ENCODE measurements around the gene MEIOB. TPM values are rescaled to one million over a fixed set of nuclear protein-coding genes. Genes with fewer than 3 reads are reported as not detected.
"Not testable (repeated sequence)": the region's sequence is repeated elsewhere in the genome, so short reads cannot be mapped to it uniquely, and the experiment has no call there.

MEIOB gene
- total RNA-seq, 1 experiment from 2014 or later, result 1.8 TPM

- no peak for DNase-seq (ENCODE audit: low read depth)
Measured at GRCh38 chr16:1877804-1878203, 5.8 kb upstream of the MEIOB start.

GRCh38 chr16:1877089-1877488 is 5.1 kb upstream of the MEIOB start:
- no peak for DNase-seq (ENCODE audit: low read depth)

- no peak for DNase-seq (ENCODE audit: low read depth)
Measured at GRCh38 chr16:1876468-1876867, 4.5 kb upstream of the MEIOB start.

DNA sequence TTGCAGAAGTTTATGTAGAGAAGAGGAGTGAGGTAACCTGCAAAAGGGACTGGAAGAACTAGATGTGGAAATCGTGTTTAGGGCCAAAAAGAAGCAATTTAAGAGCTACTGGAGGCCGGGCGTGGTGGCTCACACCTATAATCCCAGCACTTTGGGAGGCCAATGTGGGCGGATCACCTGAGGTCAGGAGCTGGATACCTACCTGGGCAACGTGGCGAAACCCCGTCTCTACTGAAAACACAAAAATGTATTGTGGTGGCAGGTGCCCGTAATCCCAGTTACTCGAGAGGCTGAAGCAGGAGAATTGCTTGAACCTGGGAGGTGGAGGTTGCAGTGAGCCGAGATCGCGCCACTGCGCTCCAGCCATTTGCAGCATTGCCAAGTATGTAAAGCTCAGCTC is 4.1 kb upstream of the MEIOB start:
- DNase-seq (ENCODE audit: low read depth), result not testable (repeated sequence)

- no peak for DNase-seq (ENCODE audit: low read depth)
Measured at GRCh38 chr16:1874854-1875253, 2.9 kb upstream of the MEIOB start.

DNA sequence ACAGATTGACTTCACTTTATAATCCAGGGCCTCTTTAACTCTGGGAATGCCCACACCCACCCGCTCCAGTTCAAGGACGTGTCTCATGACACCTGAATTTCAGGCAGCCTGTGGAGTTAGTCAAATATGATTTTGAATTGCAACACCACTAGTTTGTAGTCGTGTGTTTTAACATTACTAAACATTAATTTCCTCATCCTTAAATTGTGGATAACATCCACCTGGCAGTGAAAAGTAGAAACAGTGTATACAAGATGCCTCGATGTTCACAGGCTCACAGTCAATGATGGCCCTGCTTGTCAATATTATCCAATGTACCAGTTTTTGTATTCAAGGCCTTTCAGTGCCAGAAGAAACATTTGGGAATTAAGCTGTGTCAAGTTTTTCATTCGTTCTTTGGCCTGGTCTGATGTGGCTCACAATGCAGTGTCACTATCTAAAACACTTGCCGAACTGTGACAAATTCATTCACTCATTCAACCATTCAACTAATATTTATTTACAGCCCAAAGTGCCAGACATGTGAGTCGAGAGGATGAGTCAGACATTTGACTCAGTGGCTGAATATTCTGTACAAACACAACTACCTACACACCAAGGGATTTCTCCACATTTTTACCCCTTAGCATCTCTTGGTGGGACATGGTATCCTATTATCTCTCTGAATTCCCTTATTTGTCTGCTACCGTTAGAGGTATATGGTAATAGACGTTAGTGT is 1.4 kb downstream of the MEIOB start:
- DNase-seq (ENCODE audit: low read depth), result peak; percentile 79

- no peak for DNase-seq (ENCODE audit: low read depth)
Measured at GRCh38 chr16:1865902-1866690, 5.9 kb downstream of the MEIOB start.

DNA sequence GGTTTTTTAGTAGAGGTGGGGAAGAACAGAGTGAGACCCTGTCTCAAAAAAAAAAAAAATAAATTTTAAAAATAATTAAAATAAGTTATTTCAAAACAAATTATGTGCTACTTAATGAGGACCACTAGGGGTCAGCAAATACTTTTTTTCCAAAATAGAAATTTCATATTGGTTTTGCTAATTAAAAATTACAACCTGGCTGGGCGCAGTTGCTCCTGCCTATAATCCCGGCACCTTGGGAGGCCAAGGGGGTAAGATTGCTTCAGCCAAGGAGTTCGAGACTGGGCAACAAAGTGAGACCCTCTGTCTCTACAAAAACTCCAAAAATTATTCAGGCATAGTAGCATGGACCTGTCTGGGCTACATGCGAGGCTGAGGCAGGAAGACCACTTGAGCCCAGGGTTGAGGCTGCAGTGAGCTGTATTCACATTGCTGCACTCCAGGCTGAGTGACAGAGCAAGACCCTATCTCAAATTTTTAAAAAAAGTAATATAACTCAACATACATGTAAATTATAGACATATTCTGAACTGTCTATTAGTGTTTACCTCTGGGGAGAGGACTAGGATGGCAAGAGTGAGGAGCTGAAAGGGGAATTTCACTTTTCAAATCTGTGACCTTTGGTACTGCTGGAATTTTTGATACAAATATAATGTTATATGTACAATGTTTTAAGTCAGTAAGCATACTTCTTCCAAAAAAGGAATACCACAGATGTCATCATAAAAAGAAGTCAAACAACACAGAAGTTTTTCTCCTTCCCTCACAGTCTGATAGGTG is 8.1 kb downstream of the MEIOB start:
- DNase-seq (ENCODE audit: low read depth), result peak; percentile 31

DNA sequence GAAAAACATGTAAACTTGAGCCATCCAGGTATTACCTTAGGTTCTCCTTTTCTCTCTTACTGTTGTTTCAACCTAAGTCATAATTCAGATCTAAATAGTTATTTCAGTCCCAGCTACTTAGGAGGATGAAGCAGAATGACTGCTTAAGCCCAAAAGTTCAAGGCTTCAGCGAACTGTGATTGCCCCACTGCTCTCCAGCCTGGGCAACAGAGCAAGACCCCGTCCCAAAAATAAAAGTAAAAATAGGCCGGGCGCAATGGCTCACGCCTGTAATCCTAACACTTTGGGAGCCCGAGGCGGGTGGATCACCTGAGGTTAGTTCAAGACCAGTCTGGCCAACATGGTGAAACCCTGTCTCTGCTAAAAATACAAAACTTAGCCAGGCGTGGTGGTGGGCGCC is 9.6 kb downstream of the MEIOB start:
- DNase-seq (ENCODE audit: low read depth), result no peak

DNA sequence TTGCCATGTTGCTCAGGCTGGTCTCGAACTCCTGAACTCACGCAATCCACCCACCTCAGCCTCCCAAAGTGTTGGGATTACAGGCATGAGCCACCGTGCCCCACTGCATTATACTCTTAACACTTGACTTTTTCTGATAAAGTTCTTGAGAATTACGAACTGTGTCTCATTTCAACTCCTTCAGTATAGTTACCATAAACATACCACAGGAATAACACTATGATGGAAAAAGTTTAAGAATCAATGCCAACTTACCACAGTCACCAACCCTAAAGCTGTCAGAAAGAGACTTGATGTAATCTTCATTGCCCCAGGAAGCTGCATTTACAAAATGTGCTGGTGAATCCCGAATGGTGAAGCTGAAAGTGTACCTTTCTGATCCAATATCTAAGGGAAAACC is 10.2 kb downstream of the MEIOB start:
- DNase-seq (ENCODE audit: low read depth), result no peak

DNA sequence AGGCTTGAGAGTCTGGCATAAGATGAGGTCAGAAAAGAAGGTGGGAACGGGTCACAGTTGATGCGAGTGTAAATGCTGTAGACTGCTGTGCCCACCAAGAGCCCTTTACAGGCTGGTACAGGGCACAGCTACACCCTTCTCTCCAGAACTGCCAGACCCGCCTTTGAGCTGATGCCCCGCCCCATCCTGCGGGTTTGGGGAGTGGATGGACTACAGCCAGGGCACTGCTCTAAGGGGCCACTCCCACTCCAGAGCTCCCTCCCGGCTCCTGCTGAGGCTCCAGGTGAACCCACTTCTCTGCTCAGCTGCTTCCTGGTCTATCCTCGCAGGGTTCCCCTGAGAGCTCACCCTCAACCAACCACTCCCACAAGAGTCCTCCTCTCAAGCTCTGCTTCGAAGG is 12.3 kb downstream of the MEIOB start:
- DNase-seq (ENCODE audit: low read depth), result no peak

DNA sequence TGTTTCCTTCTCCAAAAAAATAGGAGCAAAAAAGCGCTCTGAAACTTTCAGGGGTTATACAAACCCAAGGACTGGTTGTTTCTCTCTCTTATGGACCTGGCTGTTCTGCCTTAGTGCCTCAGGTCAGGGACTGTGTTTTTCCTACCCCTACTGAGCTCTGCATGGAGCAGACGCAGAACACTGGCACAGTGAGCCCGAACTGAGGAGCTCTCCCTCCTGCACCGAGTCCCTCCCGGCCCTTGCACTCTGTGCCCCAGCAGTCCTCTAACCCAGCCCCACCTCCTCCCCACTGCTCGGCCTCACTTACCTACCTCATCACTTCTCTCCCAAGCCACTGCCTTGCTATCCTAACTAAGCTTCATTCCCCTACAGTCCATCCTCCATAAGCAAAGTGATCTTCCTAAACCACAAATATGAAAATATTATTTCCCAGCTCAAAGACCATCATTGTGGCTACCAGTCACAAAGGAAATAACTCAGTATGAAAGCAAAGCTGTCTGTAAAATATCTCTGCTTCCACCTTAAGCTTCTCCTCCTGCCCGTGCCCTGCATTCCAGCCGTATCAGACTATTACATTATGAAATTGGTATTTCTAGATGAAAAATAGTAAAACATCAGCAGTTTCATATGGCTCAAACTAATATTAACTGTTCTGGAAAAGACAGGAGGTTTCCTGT is 13.6 kb downstream of the MEIOB start:
- DNase-seq (ENCODE audit: low read depth), result no peak

DNA sequence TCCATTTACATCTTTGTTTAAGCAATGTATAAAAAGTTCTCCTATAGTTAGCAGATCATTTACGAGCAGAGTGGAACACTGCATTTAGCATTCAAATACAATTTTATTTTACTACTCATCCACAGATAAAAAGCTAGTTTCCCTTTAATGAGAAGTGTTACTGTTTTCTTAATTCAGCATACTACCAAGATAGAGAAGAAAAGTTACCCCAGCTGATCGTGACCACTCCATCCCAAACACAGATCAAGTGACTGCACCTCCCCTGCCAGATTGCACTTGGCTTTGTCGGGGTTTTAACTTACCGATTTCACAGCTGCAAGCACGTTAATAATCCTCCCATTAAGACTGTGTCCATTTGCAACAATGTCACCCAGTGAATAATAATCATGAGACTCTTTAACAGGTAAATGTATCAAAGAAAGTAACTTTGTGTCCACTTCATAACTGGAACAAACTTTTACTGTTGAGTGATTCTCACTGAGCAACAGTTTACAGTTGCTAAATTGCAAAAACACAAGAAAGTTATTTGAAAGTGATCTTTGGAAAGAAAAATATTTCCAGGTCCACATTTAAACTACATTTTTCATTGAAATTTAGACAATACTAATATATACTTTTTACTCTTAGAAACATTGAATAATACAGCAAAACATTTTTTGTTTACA is 14.4 kb downstream of the MEIOB start:
- no peak for DNase-seq (ENCODE audit: low read depth)

DNA sequence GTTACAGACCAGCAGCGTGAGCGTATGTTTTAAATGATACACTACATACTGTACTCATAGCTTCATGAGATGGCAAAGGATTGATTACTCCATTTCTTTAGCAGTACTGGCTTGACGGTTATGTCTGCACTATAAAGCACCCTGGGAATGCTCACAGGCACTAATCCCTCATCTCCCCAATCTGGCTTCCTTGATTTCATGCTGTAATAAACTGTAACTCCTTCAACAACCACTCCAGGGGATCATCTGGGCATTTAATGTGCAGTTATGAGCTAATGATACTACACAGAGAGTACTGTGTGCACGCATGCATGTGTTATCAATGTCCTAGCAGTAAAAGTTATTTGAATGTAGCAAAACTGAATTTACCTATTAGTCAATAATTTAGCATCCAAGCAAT is 20.2 kb downstream of the MEIOB start:
- DNase-seq (ENCODE audit: low read depth), result no peak

GRCh38 chr16:1850981-1851380 is 21.0 kb downstream of the MEIOB start:
- no peak for DNase-seq (ENCODE audit: low read depth)

- DNase-seq (ENCODE audit: low read depth), result no peak
Measured at GRCh38 chr16:1846416-1846815, 25.5 kb downstream of the MEIOB start.

GRCh38 chr16:1845985-1846384 is 26.0 kb downstream of the MEIOB start:
- DNase-seq (ENCODE audit: low read depth), result no peak

- DNase-seq (ENCODE audit: low read depth), result no peak
Measured at GRCh38 chr16:1839554-1839953, 32.4 kb downstream of the MEIOB start.

GRCh38 chr16:1834096-1834495 is 37.9 kb downstream of the MEIOB start:
- no peak for DNase-seq (ENCODE audit: low read depth)

- no peak for DNase-seq (ENCODE audit: low read depth)
Measured at GRCh38 chr16:1832838-1833454, 39.0 kb downstream of the MEIOB start.

All from M059J (cell line).